H9 (cell line): Measurements from ENCODE around the gene PTPN13. TPM values are rescaled to one million over a fixed set of nuclear protein-coding genes. Genes with fewer than 3 reads are reported as not detected.

Source experiments
- DNase-seq: peaks from one replicate; pipeline ENCODE4 v3.0.0-alpha.2; 2017
- H2AFZ ChIP-seq: one replicate; pipeline ENCODE4 v1.6.1; 2013; ENCODE audit warnings: mild to moderate bottlenecking, low read length, control low read depth, moderate library complexity
- H2AK5ac ChIP-seq: 2 replicates; pipeline ENCODE4 v1.6.1; 2013; ENCODE audit warnings: low read length, control low read depth, mixed read lengths; ENCODE audit not compliant: insufficient read length
- H2BK120ac ChIP-seq: one replicate; pipeline ENCODE4 v1.6.1; 2013; ENCODE audit warnings: low read depth, mild to moderate bottlenecking, low read length, control low read depth, inconsistent platforms; ENCODE audit not compliant: poor library complexity, severe bottlenecking
- H2BK12ac ChIP-seq: 2 replicates; pipeline ENCODE4 v1.6.1; 2013; ENCODE audit warnings: low read length, control low read depth, mixed read lengths, low read depth; ENCODE audit not compliant: insufficient read length
- H2BK15ac ChIP-seq: 2 replicates; pipeline ENCODE4 v1.6.1; 2013; ENCODE audit warnings: low read depth, low read length, control low read depth
- H2BK20ac ChIP-seq: one replicate; pipeline ENCODE4 v1.6.1; 2013; ENCODE audit warnings: low read depth, mild to moderate bottlenecking, low read length, control low read depth, inconsistent platforms; ENCODE audit not compliant: poor library complexity, severe bottlenecking
- H2BK5ac ChIP-seq: 2 replicates; pipeline ENCODE4 v1.6.1; 2013; ENCODE audit warnings: low read length, control low read depth, mixed read lengths; ENCODE audit not compliant: insufficient read length
- H3K14ac ChIP-seq: 2 replicates; pipeline ENCODE4 v1.6.1; 2013; ENCODE audit warnings: low read length, control low read depth; ENCODE audit not compliant: insufficient read depth
- H3K18ac ChIP-seq: 2 replicates; pipeline ENCODE4 v1.6.1; 2013; ENCODE audit warnings: low read depth, mild to moderate bottlenecking, mixed read lengths, low read length, control low read depth; ENCODE audit not compliant: insufficient read length
- H3K23ac ChIP-seq: 2 replicates; pipeline ENCODE4 v1.6.1; 2013; ENCODE audit warnings: low read length, control low read depth, mixed read lengths, low read depth; ENCODE audit not compliant: insufficient read length
- H3K23me2 ChIP-seq: 2 replicates; pipeline ENCODE4 v1.6.1; 2013; ENCODE audit warnings: low read depth, mild to moderate bottlenecking, mixed read lengths, low read length, control low read depth; ENCODE audit not compliant: insufficient read length, poor library complexity, severe bottlenecking
- H3K27ac ChIP-seq: 2 replicates; pipeline ENCODE4 v1.5.1; 2013; ENCODE audit warnings: low read length, control low read depth, mixed read lengths, low read depth; ENCODE audit not compliant: insufficient read length
- H3K27me3 ChIP-seq: 2 replicates; pipeline ENCODE4 v1.6.1; 2013; ENCODE audit warnings: low read length, control low read depth, inconsistent platforms; ENCODE audit not compliant: insufficient read depth
- H3K4ac ChIP-seq: 2 replicates; pipeline ENCODE4 v1.6.1; 2013; ENCODE audit warnings: low read depth, mild to moderate bottlenecking, control low read depth, inconsistent platforms, low read length, moderate library complexity
- H3K4me1 ChIP-seq: 2 replicates; pipeline ENCODE4 v1.6.1; 2013; ENCODE audit warnings: low read length, control low read depth, inconsistent platforms; ENCODE audit not compliant: insufficient read depth
- H3K4me2 ChIP-seq: 2 replicates; pipeline ENCODE4 v1.6.1; 2013; ENCODE audit warnings: low read length, control low read depth, mixed read lengths; ENCODE audit not compliant: insufficient read length, insufficient read depth
- H3K56ac ChIP-seq: 2 replicates; pipeline ENCODE4 v1.6.1; 2013; ENCODE audit warnings: low read depth, mild to moderate bottlenecking, mixed read lengths, low read length, control low read depth; ENCODE audit not compliant: insufficient read length
- H3K79me1 ChIP-seq: 2 replicates; pipeline ENCODE4 v1.6.1; 2013; ENCODE audit warnings: low read depth, mild to moderate bottlenecking, moderate library complexity, low read length, control low read depth, inconsistent platforms; ENCODE audit not compliant: insufficient read depth, poor library complexity, severe bottlenecking
- H3K79me2 ChIP-seq: 2 replicates; pipeline ENCODE4 v1.6.1; 2013; ENCODE audit warnings: low read length, control low read depth, inconsistent platforms; ENCODE audit not compliant: insufficient read depth
- H3K9ac ChIP-seq: 2 replicates; pipeline ENCODE4 v1.6.1; 2013; ENCODE audit warnings: low read length, control low read depth, mixed read lengths; ENCODE audit not compliant: insufficient read length; ENCODE audit errors: extremely low read depth
- H3K9me3 ChIP-seq: one replicate; pipeline ENCODE4 v1.6.1; 2013; ENCODE audit warnings: low read depth, low read length, inconsistent platforms; ENCODE audit not compliant: control insufficient read depth
- H3T11ph ChIP-seq: one replicate; pipeline ENCODE4 v1.6.1; 2013; ENCODE audit warnings: mild to moderate bottlenecking, low read length, control low read depth, inconsistent platforms
- H4K20me1 ChIP-seq: one replicate; pipeline ENCODE4 v1.6.1; 2013; ENCODE audit not compliant: control insufficient read depth, insufficient read length, insufficient read depth
- H4K5ac ChIP-seq: 2 replicates; pipeline ENCODE4 v1.6.1; 2013; ENCODE audit warnings: low read depth, mild to moderate bottlenecking, mixed read lengths, low read length, control low read depth; ENCODE audit not compliant: insufficient read length
- H4K8ac ChIP-seq: replicated peaks from 2 replicates; pipeline ENCODE4 v1.6.1; 2013; ENCODE audit warnings: low read length, control low read depth, mixed read lengths, low read depth; ENCODE audit not compliant: insufficient read length
- H4K91ac ChIP-seq: 2 replicates; pipeline ENCODE4 v1.6.1; 2013; ENCODE audit warnings: low read depth, mild to moderate bottlenecking, moderate library complexity, mixed read lengths, low read length, control low read depth; ENCODE audit not compliant: insufficient read length
- H3K27ac Mint-ChIP-seq, 3 experiments: 2 replicates in 2 of 3; 3 replicates in 1 of 3; pipeline ENCODE4 v1.8.0; 2020 to 2021; ENCODE audit warnings: mixed read lengths in 3 of 3, mild to moderate bottlenecking in 1 of 3, moderate library complexity in 1 of 3
- H3K27me3 Mint-ChIP-seq: 2 replicates; pipeline ENCODE4 v1.8.0; 2021; ENCODE audit warnings: low read depth, mild to moderate bottlenecking, moderate library complexity, mixed read lengths
- H3K36me3 Mint-ChIP-seq, 3 experiments: 2 replicates in 2 of 3; 3 replicates in 1 of 3; pipeline ENCODE4 v1.8.0; 2020 to 2021; ENCODE audit warnings: low read depth in 3 of 3, mixed read lengths in 3 of 3; ENCODE audit not compliant: insufficient read depth in 1 of 3
- H3K4me1 Mint-ChIP-seq, 2 experiments: 2 replicates each; pipeline ENCODE4 v1.8.0; 2020; ENCODE audit warnings: mixed read lengths in 2 of 2
- H3K4me3 Mint-ChIP-seq, 2 experiments: 2 replicates in 1 of 2; 3 replicates in 1 of 2; pipeline ENCODE4 v1.8.0; 2020 to 2021; ENCODE audit warnings: mild to moderate bottlenecking in 2 of 2, mixed read lengths in 2 of 2, moderate library complexity in 1 of 2
- H3K9me3 Mint-ChIP-seq, 2 experiments: 2 replicates in 1 of 2; 3 replicates in 1 of 2; pipeline ENCODE4 v1.8.0; 2020; ENCODE audit warnings: mild to moderate bottlenecking in 2 of 2, mixed read lengths in 2 of 2, moderate library complexity in 1 of 2
- total RNA-seq: library from RNA; stranded (reverse); gene quantifications from 2 replicates; pipeline ENCODE4 v1.2.1, GENCODE V29; 2021
- TF ChIP-seq, protein P1 (sequence below): fragments of 200-600 bp; sonication (generic); conservative IDR thresholded peaks from 3 replicates; pipeline ENCODE4 v1.8.0; 2021; ENCODE audit warnings: antibody characterized with exemption, mild to moderate bottlenecking

PTPN13 gene
- total RNA-seq, 1 experiment from 2014 or later = 34.9 TPM

DNA sequence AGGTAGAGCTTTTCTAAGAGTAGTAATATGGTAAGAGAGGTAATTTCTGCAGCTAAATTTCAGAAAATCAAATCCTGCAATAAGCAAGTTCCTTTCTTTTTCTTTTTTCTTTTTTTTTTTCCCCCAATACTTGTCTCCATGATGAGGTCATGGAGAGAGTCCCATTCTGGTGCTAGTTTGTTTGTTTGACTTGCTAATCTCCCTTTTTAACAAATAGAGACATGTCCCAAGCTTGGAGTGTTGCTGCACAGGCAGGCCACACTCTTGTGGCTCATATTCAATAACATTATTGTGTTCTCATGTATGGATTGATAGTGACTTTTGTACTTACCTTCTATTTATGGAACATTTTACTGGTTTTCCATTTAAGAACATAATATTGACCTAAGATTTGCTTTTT lies 25.5 kb downstream of the PTPN13 start:
- Histone ChIP-seq H3K4ac (no peak overlapping the region), H2AFZ (no peak overlapping the region), H2BK15ac (no peak overlapping the region), H3K23ac (no peak overlapping the region), H3K79me2 (no peaks in the 10 kb centered on the region; the same call in 1 of the 2 replicates), H4K8ac (no peak overlapping the region), H3K14ac (no peak overlapping the region), H3K79me1 (peaks cover 3% of the 10 kb centered on the region), H3K27ac (no peak overlapping the region), H3K18ac (no peak overlapping the region), H4K91ac (no peak overlapping the region), H2BK5ac (no peak overlapping the region), H4K20me1 (no peaks in the 10 kb centered on the region), H3K4me2 (no peak overlapping the region), H3K4me1 (0 out of 2 replicates have a peak, but pooled peaks cover 1% of the 10 kb centered on the region), H2BK120ac (no peak overlapping the region), H3K56ac (no peak overlapping the region), H3K27me3 (no peaks in the 10 kb centered on the region), H2BK20ac (no peak overlapping the region), H4K5ac (no peak overlapping the region), H2BK12ac (no peak overlapping the region), H3K9ac (no peak overlapping the region), H3K9me3 (no peaks in the 10 kb centered on the region), H2AK5ac (no peak overlapping the region), H3K23me2 (no peaks in the 10 kb centered on the region), H3T11ph (no peak overlapping the region)
- H3K36me3 Mint-ChIP-seq = peaks cover 9 to 12% (median 9%) of the 10 kb centered on the region in 3 experiments
- H3K4me3 Mint-ChIP-seq = peak overlapping the region in 1 of 2 experiments; percentile 37; a peak in 1 of 5 replicates
- DNase-seq = no peak
- peak overlapping the region in 1 of 3 experiments; percentile 86; a peak in 2 of 7 replicates for H3K27ac Mint-ChIP-seq
- no peaks in the 10 kb centered on the region for H3K27me3 Mint-ChIP-seq
- peaks cover 7 to 14% of the 10 kb centered on the region in 2 experiments; a peak in 4 of 5 replicates for H3K9me3 Mint-ChIP-seq
- peaks cover 31 to 32% of the 10 kb centered on the region in 2 experiments for H3K4me1 Mint-ChIP-seq
- TF ChIP-seq, protein P1, sequence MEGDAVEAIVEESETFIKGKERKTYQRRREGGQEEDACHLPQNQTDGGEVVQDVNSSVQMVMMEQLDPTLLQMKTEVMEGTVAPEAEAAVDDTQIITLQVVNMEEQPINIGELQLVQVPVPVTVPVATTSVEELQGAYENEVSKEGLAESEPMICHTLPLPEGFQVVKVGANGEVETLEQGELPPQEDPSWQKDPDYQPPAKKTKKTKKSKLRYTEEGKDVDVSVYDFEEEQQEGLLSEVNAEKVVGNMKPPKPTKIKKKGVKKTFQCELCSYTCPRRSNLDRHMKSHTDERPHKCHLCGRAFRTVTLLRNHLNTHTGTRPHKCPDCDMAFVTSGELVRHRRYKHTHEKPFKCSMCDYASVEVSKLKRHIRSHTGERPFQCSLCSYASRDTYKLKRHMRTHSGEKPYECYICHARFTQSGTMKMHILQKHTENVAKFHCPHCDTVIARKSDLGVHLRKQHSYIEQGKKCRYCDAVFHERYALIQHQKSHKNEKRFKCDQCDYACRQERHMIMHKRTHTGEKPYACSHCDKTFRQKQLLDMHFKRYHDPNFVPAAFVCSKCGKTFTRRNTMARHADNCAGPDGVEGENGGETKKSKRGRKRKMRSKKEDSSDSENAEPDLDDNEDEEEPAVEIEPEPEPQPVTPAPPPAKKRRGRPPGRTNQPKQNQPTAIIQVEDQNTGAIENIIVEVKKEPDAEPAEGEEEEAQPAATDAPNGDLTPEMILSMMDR = no peak
